ENCODE results near the gene AFAP1.

DNA sequence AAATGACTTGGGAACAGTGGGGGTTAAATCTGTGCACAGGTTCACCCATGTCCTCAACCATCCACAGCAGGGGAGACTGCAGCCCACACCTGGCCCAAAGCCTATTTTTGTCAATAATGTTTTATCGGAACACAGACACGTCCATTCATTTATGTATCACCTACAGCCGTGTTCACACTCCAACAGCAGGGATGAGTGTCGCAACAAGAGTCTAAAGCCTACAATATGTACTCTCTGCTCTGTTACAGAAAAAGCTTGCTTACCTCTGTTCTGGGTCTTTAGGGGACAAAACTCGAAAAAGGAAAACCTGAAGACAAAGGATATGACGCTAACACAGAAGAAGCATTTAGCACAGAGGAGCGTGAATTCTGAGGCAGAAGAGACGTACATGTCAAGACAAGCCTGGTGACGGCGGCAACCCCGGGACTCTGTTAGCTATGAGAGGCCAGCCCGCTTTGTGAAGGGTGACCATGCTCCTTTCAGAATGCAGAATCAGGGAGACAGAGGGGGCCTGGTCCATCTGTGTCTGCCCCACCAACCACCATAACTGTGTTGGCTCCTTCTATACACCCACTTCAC, 45.5 kb downstream of the AFAP1 start:
- TF ChIP-seq YY1 (IDR thresholded peaks at IDR 0.05; ENCODE audit: insufficient read depth, insufficient read length) = no peak
- no peak for TF ChIP-seq SUZ12 (IDR thresholded peaks at IDR 0.05; ENCODE audit: extremely low read depth, insufficient read depth, insufficient read length)
- TF ChIP-seq ZNF274 (IDR thresholded peaks at IDR 0.05; ENCODE audit: low read depth, low read length) = no peak
